Sigmoid colon (tissue), 4 donors: ENCODE results near the gene TNNI3.
"Not testable (repeated sequence)": the region's sequence is repeated elsewhere in the genome, so short reads cannot be mapped to it uniquely, and the experiment has no call there.

Experiments used
- CTCF ChIP-seq, 4 experiments: fragments of 450-650 bp in 3 of 4; fragments of 200-600 bp in 1 of 4; IDR thresholded peaks; one replicate each; pipeline ENCODE4 v1.5.1; 2016 to 2019; ENCODE audit warnings: antibody characterized with exemption in 4 of 4, mild to moderate bottlenecking in 3 of 4, moderate library complexity in 2 of 4
- POLR2A ChIP-seq, 2 donors: fragments of 450-650 bp; IDR thresholded peaks; one replicate each; pipeline ENCODE4 v1.6.1; 2016; ENCODE audit warnings: antibody characterized with exemption in 2 of 2, mild to moderate bottlenecking in 2 of 2, moderate library complexity in 2 of 2
- POLR2AphosphoS5 ChIP-seq, 4 donors: sonication (generic); formaldehyde crosslinking; IDR thresholded peaks; one replicate each; pipeline ENCODE4 v1.6.1; 2017; ENCODE audit warnings: antibody characterized with exemption in 4 of 4

DNA sequence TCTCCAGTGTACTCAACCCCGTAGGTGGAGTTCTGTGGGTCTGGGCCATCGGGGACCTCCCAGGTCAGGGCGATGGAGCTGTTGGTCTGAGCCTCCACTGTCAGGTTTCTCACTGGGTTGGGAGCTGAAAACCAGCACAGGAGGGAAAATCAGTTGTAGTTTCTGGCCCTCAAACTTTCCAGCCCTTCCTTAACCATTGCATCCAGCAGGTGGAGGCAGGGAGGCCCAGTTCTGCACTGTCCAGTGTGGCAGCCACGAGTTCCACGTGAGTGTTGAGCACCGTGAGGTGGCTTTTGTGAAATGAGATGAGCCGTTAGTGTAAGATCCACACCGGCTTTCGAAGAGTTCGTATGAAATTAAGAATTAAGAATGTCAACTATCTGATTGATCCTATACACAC is 44.7 kb upstream of the TNNI3 start:
- TF ChIP-seq POLR2AphosphoS5, POLR2A (IDR thresholded peaks at IDR 0.05): not testable (repeated sequence)
- TF ChIP-seq CTCF (IDR thresholded peaks at IDR 0.05), result peak in 1 of 4 experiments; percentile 10
